Measurements from ENCODE around the gene NPM3. TPM values are rescaled to one million over a fixed set of nuclear protein-coding genes. Genes with fewer than 3 reads are reported as not detected.

Gene NPM3
- total RNA-seq, 6 experiments from 2014 or later: 51.8 to 64.6 (median 54.8) TPM

DNA sequence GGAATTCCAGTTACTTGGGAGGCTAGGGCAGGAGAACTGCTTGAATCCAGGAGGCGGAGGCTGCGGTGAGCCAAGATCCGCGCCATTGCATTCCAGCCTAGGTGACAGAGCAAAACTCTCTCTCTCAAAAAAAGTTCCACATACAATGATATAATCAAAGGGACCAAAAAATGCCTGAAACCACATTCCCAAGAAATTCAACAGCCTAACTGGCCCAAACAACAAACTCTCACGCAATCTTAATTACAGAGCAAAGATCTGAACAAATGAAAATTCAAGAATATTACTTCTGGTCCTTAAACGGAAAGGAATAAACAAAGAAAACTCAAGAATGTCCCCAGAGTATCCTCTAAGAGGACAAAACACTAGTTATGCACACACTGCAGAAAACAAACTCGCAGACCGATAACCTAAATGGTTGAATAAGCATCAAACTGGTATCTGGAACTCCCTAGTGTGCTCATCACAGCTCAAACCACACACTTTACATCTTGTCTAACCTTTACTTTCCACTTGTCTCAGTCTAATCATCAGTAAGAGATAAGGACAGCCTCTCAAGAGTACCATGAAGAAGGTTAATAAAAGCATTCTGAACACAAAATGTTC is 31.3 kb upstream of the NPM3 start:
- H3K4me1 Mint-ChIP-seq (ENCODE audit: low read depth): peaks cover 48% of the 10 kb centered on the region
- no peak for DNase-seq
- no peaks in the 10 kb centered on the region for H3K9me3 Mint-ChIP-seq
- H3K27ac Mint-ChIP-seq: peak overlapping the region; percentile 39
- H3K27me3 Mint-ChIP-seq (ENCODE audit: insufficient read depth): peaks cover 4% of the 10 kb centered on the region
- peaks cover 46% of the 10 kb centered on the region for H3K36me3 Mint-ChIP-seq (ENCODE audit: low read depth)
- peak overlapping the region; percentile 93 for H3K4me3 Mint-ChIP-seq
- TF ChIP-seq, protein P1, sequence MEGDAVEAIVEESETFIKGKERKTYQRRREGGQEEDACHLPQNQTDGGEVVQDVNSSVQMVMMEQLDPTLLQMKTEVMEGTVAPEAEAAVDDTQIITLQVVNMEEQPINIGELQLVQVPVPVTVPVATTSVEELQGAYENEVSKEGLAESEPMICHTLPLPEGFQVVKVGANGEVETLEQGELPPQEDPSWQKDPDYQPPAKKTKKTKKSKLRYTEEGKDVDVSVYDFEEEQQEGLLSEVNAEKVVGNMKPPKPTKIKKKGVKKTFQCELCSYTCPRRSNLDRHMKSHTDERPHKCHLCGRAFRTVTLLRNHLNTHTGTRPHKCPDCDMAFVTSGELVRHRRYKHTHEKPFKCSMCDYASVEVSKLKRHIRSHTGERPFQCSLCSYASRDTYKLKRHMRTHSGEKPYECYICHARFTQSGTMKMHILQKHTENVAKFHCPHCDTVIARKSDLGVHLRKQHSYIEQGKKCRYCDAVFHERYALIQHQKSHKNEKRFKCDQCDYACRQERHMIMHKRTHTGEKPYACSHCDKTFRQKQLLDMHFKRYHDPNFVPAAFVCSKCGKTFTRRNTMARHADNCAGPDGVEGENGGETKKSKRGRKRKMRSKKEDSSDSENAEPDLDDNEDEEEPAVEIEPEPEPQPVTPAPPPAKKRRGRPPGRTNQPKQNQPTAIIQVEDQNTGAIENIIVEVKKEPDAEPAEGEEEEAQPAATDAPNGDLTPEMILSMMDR (IDR thresholded peaks at IDR 0.05): no peak

DNA sequence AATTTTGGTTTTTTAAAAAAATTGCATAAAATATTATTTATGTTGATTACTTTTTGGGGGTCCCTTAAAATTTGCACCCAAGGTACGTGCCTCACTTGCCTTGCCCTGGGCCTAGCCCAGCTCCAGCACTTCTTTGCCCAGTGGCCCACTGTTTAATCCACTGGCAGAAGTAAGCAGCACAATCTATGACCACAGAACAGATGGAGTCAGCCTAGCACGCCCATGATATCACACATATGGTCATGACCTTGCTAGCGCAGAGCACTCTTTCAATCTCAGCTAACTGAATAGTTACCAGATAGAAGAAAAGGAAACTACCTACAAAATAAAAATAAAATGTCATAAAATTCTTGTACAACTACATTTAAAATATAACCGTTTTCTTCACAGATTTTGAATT is 29.4 kb upstream of the NPM3 start:
- Mint-ChIP-seq H3K36me3 (ENCODE audit: low read depth) (peaks cover 54% of the 10 kb centered on the region), H3K4me3 (no peak overlapping the region), H3K27ac (no peak overlapping the region), H3K27me3 (ENCODE audit: insufficient read depth) (peaks cover 1% of the 10 kb centered on the region; the same call in 1 of the 2 replicates), H3K9me3 (no peaks in the 10 kb centered on the region), H3K4me1 (ENCODE audit: low read depth) (peaks cover 44% of the 10 kb centered on the region)
- TF ChIP-seq, protein P1 (IDR thresholded peaks at IDR 0.05): no peak
- DNase-seq: no peak

DNA sequence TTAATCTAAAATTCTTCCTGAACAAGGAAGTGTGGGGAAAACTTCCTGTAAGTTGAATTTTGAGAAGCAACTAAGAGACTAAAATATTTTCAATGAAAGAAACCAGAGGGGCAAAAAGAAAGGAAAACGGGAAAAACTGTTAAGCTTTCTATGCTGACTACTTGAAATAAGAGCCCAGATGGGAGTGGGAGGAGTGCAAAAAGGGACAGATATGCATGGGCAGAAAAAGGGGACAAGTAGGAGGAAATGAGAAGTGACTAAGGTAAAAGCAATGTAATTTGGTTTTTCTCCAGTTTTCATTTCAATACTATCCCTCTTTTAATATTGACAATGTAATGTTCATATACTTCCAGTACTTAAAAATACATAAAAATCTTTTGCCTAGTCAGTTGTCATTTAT is 23.9 kb upstream of the NPM3 start:
- TF ChIP-seq, protein P1 (IDR thresholded peaks at IDR 0.05): no peak
- Mint-ChIP-seq H3K9me3 (no peaks in the 10 kb centered on the region), H3K4me1 (ENCODE audit: low read depth) (peaks cover 25% of the 10 kb centered on the region), H3K4me3 (no peak overlapping the region; the same call in 1 of the 2 replicates), H3K27ac (no peak overlapping the region), H3K36me3 (ENCODE audit: low read depth) (peaks cover 23% of the 10 kb centered on the region), H3K27me3 (ENCODE audit: insufficient read depth) (peaks cover 2% of the 10 kb centered on the region; the same call in 1 of the 2 replicates)
- no peak for DNase-seq

DNA sequence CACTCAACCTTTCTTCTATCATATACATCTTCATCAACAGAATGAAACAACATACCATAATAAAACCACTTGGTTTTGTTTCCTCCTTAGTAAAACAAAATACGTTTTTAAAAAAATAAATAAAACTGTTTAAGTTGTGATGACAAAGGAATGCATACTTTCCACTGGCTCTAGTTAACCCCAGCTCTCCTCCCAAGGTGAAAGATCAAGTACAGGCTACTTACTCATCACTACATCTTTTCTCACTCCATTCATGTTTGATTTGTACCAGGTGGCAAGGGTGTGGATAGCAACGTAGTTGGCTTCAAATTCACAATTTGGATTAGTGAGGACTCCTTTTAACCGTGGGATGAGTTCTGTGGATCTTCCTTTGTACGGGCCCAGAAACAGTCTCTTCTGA is 20.3 kb upstream of the NPM3 start:
- no peak for DNase-seq
- Mint-ChIP-seq H3K27me3 (ENCODE audit: insufficient read depth) (peaks cover 2% of the 10 kb centered on the region), H3K9me3 (no peaks in the 10 kb centered on the region), H3K27ac (0 out of 2 replicates have a peak overlapping the region, but pooled peaks have one; percentile 20), H3K36me3 (ENCODE audit: low read depth) (peaks cover 45% of the 10 kb centered on the region), H3K4me3 (no peak overlapping the region), H3K4me1 (ENCODE audit: low read depth) (peaks cover 18% of the 10 kb centered on the region)
- TF ChIP-seq, protein P1 (IDR thresholded peaks at IDR 0.05): no peak

DNA sequence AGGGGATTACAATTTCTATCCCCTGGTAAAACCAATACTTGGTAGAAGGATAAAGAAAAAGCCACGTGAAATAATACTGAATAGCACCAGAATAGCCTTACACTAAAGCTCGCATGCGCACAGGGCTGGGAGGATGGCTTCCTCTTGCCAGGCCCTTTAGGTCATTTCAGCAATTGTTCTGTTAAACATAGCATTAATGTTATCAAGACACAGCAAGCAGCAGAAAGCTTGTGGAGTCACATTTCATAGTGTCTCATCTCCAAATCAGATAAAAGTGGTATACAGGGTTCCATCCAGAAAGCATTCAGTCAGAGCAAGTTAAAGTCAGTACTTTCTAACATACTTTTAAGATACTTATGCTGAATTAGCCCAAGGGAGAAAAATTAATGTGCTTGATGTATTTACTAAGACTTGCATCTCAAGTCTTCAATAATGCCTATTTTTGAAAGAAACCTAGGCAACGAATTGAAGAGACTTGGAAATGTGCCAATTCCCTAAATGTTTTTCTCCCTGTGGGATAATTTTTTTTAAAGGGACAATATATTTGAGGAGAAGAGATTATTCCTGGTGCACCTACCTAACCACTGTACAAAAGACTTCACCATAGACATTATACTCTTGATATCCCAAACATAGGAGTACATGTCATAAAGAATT is 14.3 kb upstream of the NPM3 start:
- TF ChIP-seq, protein P1 (IDR thresholded peaks at IDR 0.05): no peak
- H3K4me1 Mint-ChIP-seq (ENCODE audit: low read depth): no peaks in the 10 kb centered on the region
- H3K9me3 Mint-ChIP-seq: no peaks in the 10 kb centered on the region
- H3K27ac Mint-ChIP-seq: peak overlapping the region; percentile 26; the same call in 1 of the 2 replicates
- no peak overlapping the region for H3K4me3 Mint-ChIP-seq
- H3K36me3 Mint-ChIP-seq (ENCODE audit: low read depth): peaks cover 68% of the 10 kb centered on the region
- DNase-seq: no peak
- H3K27me3 Mint-ChIP-seq (ENCODE audit: insufficient read depth): no peaks in the 10 kb centered on the region; the same call in none of the 2 replicates

Data from HFFc6 (cell line).